Spleen (tissue), 7 donors: ENCODE results near the gene ARID1A.

Experiments
- CTCF ChIP-seq, 11 experiments: fragments of 200-600 bp in 7 of 11; fragments of 450-650 bp in 4 of 11; sonication (generic) in 4 of 11; IDR thresholded peaks in 8 of 11; conservative IDR thresholded peaks in 3 of 11; 1 replicate in 7 of 11; 2 replicates in 4 of 11; pipeline versions ENCODE4 v1.4.0 to v1.8.0; 2016 to 2021; ENCODE audit warnings: antibody characterized with exemption in 11 of 11, inconsistent platforms in 4 of 11, mild to moderate bottlenecking in 1 of 11
- POLR2A ChIP-seq, 3 donors: fragments of 450-650 bp; IDR thresholded peaks; one replicate each; pipeline ENCODE4 v1.5.1; 2017; ENCODE audit warnings: antibody characterized with exemption in 3 of 3, mild to moderate bottlenecking in 1 of 3
- POLR2AphosphoS5 ChIP-seq, 3 donors: sonication (generic); formaldehyde crosslinking; IDR thresholded peaks; one replicate each; pipeline ENCODE4 v1.5.1; 2017; ENCODE audit warnings: antibody characterized with exemption in 3 of 3
- donor health status: DM: no; HTN: no; CAD: no; lungs with moderate emphysema.
- donor health status: DM: no; HTN: no; CAD: no.
- donor health status: DM: no; HTN: no; CAD: no.

- TF ChIP-seq CTCF (IDR thresholded peaks at IDR 0.05 in 8 of 11, conservative IDR thresholded peaks at IDR 0.05 in 3 of 11) (no peak), POLR2A (IDR thresholded peaks at IDR 0.05) (no peak), POLR2AphosphoS5 (IDR thresholded peaks at IDR 0.05) (no peak)
Measured at GRCh38 chr1:26775666-26776065, 79.9 kb downstream of the ARID1A start.
